ENCODE data around the gene EEF1G. TPM values are rescaled to one million over a fixed set of nuclear protein-coding genes. Genes with fewer than 3 reads are reported as not detected.
"Not testable (repeated sequence)": the region's sequence is repeated elsewhere in the genome, so short reads cannot be mapped to it uniquely, and the experiment has no call there.

Gene EEF1G
- total RNA-seq, 2 donors from 2014 or later: 1,622 to 2,023 TPM

DNA sequence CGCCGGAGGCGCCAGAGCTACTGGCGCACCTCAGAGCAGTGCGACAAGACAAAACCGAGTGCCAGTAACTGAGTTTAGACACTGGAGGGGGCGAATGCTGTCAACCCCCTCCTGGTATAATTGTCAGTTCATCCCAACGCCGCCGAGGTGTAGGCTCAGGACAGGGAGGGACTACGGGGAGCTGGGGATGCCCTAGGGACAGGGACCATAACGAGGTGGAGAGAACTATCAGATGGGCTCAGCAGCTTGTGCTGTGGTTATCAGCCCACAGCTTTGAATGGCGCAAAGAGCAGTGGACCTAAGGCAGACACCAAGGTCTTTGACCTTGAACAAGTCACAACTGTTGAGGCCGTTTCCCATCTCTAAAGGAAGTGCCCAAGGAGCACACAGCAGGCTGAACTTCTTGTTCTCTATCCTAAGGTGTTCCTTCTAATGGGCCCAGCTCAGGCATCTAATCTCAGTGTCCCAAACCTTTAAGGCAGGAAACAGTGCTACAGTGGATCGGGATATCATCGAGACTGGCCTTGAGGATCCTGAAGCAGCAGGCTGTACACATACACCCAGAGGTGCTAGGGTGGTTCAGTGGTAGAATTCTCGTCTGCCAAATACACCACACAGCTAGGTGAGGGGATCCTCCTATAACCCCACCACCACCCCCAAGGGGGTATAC, 18.6 kb upstream of the EEF1G start:
- peak overlapping the region; percentile 99 for H3K27ac Mint-ChIP-seq
- ATAC-seq (peak in 1 of 2 donors; percentile 2), DNase-seq (ENCODE audit: low spot score in 2 of 2) (no peak)
- peaks cover 32 to 34% of the 10 kb centered on the region in 2 donors for H3K36me3 Mint-ChIP-seq
- H3K9me3 Mint-ChIP-seq: no peaks in the 10 kb centered on the region

DNA sequence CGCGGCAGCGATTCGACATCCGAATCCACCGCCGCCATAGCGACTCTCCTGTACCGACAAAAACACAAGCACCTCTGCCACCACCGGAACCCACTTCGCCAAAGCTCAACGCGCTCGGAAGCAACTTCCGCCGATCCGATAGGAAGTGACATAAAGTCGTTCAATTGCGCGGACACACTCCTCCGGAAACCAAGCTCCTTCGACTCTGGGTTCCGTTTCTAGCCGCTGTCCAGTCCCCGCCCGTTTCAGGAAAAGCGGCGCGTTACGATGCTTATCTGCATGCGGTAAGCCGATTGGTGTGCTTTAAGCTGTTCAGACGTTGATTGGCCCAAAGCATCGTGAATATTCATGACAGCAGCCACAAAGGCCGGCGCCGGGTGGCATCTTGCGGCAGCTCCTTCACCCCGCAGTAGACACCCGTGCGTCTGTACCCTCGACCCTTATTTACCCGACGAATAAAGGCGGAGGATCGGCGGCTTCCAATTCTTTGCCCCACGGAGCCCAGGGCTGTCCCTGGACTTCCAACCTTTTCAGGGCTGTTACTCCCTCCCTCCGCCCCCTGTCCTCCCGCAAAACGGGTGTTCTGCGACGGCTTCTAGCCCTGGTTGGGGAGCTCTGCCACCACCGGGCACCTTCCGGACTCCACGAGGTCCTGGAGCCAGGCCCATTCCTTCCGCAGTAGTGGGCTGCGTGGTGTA, 17.9 kb upstream of the EEF1G start, which contains the start of gene TUT1:
TSS of gene TUT1 (minus strand) at position 76 of the 698 bp plus-strand sequence. CDS start at position 38, 38 bp downstream.
- Mint-ChIP-seq H3K36me3 (peaks cover 29 to 31% of the 10 kb centered on the region in 2 donors), H3K27ac (peak within 1 kb of the TSS; percentile 99), H3K9me3 (no peaks in the 10 kb centered on the region)
- peak; percentile 93 to 98 for DNase-seq (ENCODE audit: low spot score in 2 of 2)
- ATAC-seq: peak; percentile 87 to 90

DNA sequence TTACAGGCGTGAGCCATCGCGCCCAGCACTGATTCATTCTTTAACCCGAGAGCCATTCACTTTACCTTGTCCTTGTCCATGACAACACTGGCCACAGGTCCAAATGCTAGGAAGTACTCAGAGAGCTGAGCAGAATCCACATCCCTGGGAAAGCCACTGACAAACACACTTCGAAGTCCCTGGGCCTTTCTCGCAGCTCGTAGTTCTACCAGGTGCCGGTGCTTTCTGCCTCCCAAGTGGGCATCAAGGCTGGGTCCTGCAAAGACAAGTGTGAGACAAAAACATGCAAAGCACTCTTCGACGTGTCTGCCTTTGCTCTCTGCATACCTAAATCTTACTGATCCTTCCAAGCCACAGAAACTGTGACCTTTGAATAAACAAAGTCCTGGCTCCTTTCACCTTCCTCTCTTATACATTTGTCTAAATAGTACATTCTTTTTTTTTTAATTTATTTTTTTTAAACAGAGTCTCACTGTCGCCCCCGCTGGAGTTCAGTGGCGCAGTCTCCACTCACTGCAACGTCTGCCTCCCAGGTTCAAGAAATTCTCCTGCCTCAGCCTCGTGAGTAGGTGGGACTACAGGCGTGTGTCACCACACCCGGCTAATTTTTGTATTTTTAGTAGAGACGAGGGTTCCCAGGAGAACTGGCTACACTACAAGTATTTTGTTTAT, 15.4 kb upstream of the EEF1G start:
- no peaks in the 10 kb centered on the region for H3K9me3 Mint-ChIP-seq
- DNase-seq (ENCODE audit: low spot score in 2 of 2): peak in 1 of 2 donors; percentile 28
- ATAC-seq: no peak
- H3K27ac Mint-ChIP-seq: no peak overlapping the region
- peaks cover 10 to 23% of the 10 kb centered on the region in 2 donors for H3K36me3 Mint-ChIP-seq

DNA sequence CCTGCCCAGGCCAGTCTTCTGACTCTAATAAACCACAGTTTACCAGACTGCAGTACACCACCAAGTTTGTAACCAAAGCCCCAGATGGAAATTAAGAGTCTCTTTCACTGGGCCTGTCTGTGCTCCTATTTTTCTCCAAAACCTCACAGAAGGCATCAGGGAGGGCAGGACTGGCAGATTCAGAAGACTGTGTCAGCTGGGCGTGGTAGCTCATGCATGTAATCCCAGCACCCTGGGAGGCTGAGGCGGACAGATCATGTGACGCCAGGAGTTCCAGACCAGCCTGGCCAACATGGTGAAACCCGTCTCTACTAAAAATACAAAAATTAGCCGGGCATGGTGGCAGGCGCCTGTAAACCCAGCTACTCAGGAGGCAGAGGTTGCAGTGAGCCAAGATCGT, 11.7 kb upstream of the EEF1G start:
- not testable (repeated sequence) for H3K36me3 Mint-ChIP-seq

DNA sequence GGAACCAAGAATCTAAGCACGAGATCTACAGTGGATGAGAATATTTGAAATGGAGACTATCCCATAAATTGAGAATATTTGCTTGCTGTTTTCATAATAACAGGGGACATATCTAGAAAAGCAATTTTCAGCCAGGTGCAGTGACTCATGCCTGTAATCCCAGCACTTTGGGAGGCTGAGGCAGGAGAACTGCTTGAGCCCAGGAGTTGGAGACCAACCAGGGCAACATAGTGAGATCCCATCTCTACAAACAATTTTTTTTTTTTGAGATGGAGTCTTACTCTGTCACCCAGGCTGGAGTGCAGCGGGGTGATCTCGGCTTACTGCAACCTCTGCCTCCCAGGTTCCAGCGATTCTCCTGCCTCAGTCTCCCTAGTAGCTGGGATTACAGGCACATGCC, 8.0 kb upstream of the EEF1G start:
- H3K9me3 Mint-ChIP-seq; DNase-seq (ENCODE audit: low spot score in 2 of 2); ATAC-seq; H3K27ac Mint-ChIP-seq; H3K36me3 Mint-ChIP-seq: not testable (repeated sequence)

More for the DNA sequence above, 11.7 kb upstream of the EEF1G start:
- not testable (repeated sequence) for DNase-seq (ENCODE audit: low spot score in 2 of 2); H3K9me3 Mint-ChIP-seq; ATAC-seq; H3K27ac Mint-ChIP-seq

DNA sequence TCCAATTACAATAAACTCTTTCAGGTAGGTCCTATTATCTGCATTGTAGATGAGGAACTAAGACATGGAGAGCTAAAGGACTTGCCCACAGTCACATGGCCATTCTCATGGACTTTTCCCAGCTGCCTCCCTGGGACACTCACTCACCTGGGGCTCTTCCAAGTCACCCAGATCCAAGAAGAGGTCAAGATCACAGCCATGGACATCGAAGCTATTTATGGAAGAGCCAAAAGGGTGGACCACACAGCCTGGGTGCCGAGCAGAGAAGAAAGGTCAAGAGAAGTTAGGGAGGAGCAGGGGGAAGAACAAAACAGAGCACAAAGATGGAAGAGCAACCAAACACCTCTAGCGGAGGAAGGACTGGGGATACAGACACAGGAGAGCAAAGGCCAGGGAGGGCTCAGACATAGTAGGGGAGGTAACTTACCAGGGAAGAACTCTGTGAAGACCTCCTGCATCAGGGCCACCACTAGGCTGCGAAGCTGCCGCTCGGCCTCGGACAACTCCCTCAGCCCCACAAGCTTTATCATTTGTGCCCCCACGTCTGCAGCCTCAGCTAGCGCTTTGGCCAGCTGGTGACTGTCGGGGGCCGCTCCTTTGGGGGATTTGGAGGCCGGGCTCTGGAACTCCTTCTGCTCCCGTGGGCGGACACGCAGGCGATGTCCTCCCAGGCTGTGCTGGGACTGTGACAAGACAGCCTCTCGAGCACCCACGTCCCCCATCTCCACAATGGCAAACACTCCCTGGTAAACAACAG, 7.4 kb upstream of the EEF1G start:
- Mint-ChIP-seq H3K9me3 (no peaks in the 10 kb centered on the region), H3K27ac (peak overlapping the region; percentile 9 to 82), H3K36me3 (peaks cover 0 to 5% of the 10 kb centered on the region in 2 donors)
- DNase-seq (ENCODE audit: low spot score in 2 of 2) (no peak), ATAC-seq (no peak)

DNA sequence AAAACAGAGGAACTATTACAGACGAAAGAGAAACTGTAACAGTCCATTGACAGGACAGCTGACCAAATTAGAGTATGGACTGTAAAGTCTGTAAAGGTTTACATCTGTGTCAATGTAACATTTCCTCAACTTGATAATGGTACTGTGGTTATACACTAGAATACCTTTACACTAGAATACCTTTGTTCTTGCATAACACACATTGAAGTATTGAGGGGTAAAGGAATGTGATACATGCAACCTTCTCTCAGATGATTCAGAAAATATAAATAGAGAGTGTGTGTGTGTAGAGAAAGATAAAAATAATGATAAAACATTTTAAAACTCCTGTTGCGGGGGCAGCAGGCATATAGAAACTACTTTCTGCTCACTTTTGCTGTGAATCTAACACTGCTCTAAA, 5.6 kb upstream of the EEF1G start:
- ATAC-seq (no peak), DNase-seq (ENCODE audit: low spot score in 2 of 2) (no peak)
- Mint-ChIP-seq H3K27ac (no peak overlapping the region), H3K36me3 (peaks cover 11 to 14% of the 10 kb centered on the region in 2 donors), H3K9me3 (no peaks in the 10 kb centered on the region)

DNA sequence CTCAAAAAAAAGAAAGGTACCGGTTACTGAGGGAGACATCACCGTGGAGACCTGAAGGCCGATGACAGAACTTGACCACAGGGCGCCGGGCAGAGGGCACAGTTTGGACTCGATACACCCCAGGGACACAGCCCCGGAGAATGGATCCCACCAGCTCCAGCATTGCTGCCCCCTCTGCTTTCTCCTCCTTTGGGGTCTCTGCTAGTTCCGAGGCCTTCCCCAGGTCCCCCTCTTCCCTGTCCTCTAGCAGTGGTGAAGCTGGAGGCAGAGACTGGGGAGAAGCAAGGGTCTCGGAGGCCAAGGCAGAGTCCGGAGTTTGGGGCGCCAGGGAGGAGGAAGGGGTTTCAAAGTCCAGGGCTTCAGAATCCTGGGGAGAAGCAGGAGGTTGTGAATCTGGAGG, 4.8 kb upstream of the EEF1G start:
- peak overlapping the region in 1 of 2 donors; percentile 44 for H3K27ac Mint-ChIP-seq
- no peak for ATAC-seq
- no peak for DNase-seq (ENCODE audit: low spot score in 2 of 2)
- H3K36me3 Mint-ChIP-seq: peaks cover 16 to 21% of the 10 kb centered on the region in 2 donors
- H3K9me3 Mint-ChIP-seq: no peaks in the 10 kb centered on the region

DNA sequence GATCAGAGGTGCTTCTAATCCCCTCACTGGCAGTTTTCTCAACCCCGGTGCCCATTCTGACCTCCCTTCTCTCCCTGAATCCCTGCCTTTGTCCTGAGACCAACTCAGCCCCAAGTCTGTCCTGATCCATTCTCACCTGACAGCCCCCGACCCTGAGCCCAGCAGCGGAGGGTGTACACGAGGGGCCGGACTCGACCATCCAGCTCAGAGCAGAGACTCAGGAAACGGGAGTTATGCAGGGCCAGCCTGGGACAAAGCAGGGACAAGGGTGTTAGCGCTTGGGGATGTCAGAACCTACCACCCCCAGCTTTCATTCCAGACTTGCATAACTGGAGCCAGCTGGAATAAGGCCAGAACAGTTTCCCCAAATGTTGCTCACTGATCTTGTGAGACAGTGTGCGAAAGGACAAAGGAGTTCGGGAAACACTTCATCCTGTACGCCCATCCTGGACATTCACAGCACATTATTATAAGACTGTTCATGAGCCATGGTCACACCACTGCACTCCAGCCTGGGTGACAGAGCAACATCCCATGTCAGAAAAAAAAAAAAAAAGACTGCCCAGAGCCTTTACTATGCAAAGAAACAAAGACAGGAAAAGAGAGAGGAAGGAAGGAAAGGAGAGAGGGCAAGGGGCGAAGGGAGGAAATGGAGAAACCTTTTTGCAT, 3.5 kb upstream of the EEF1G start:
- no peaks in the 10 kb centered on the region for H3K9me3 Mint-ChIP-seq
- ATAC-seq (no peak), DNase-seq (ENCODE audit: low spot score in 2 of 2) (no peak)
- peak overlapping the region in 1 of 2 donors; percentile 82 for H3K27ac Mint-ChIP-seq
- peaks cover 27 to 34% of the 10 kb centered on the region in 2 donors for H3K36me3 Mint-ChIP-seq

DNA sequence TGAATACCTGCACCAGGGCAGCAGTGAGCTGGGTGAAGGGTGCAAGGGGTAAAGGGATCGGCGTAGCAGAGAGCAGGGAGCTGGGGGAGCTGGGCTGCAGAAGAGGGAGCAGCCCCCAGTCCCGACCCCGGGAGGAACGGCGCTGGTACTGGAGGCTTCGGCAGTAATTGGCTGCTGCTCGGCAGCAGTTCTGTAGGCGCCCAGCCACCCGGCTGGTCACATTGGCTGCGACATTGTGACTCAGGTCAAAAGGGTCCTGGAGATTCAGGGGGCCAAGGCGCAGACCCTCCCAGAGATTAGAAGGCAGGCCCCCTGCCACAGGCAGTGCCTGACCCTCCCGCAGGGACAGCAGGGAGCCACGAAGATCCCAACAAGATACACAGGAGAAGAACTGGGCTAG, 2.1 kb upstream of the EEF1G start:
- DNase-seq (ENCODE audit: low spot score in 2 of 2) (no peak), ATAC-seq (no peak)
- Mint-ChIP-seq H3K36me3 (peaks cover 40 to 48% of the 10 kb centered on the region in 2 donors), H3K27ac (peak overlapping the region; percentile 99 to 100), H3K9me3 (no peaks in the 10 kb centered on the region)

DNA sequence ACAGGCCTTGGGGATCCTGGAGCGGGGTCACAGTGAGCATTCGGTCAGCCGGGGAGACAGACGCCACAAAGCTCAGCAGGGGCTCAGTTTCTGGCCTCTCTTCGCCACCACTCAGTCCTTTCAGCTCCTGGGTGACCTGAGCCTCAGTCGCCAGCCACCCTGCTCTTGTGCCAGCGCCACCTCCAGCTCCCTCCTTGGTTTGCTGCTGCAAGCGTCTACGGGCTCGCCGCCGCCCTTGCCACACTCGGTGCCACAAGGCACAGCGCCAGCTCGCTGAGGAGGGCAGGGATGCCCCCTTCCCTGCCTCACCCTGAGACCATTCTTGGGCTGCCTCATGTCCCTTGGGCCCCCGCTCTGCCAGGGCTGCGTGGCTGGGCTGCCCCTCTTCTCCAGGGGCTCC, 1.5 kb upstream of the EEF1G start:
- H3K36me3 Mint-ChIP-seq: peaks cover 47 to 51% of the 10 kb centered on the region in 2 donors
- H3K9me3 Mint-ChIP-seq: no peaks in the 10 kb centered on the region
- ATAC-seq (no peak), DNase-seq (ENCODE audit: low spot score in 2 of 2) (no peak)
- H3K27ac Mint-ChIP-seq: peak overlapping the region; percentile 99 to 100

DNA sequence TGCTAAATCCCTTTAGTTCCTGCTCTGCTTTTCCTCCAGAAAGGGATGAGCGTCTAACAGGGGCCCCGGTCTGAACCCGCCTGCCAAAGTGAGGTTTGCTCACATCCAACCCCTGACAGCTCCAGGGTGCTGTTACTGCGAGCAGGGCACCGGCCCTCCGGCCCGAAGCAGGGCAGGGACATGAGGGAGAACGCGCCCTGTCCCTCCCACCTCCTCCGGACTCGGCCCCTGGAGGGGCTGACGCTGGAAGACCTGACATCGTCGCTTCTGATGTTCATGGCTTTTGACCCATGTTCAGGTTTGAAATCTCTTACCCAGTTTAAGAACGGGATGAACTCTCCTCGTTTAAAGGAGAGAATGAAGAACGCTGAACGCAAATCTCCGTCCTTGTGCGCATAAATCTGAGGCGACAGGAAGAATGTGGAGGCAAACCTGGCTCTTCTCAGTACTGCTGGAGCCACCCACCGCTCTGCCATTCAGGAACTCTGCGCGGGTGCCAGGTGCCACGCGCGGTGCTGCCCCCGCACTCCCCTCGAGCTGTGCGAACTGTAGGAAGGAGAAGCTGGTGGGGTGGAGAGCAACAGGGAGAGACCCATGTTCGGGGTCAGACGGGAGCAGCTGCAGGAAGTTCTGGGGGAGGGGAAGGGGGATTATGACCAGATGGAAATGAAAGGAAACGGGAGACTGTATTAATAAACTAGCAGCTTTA, 826 bp upstream of the EEF1G start:
- ATAC-seq (peak; percentile 12 to 28), DNase-seq (ENCODE audit: low spot score in 2 of 2) (no peak)
- Mint-ChIP-seq H3K9me3 (no peaks in the 10 kb centered on the region), H3K27ac (peak overlapping the region; percentile 99 to 100), H3K36me3 (peaks cover 51 to 54% of the 10 kb centered on the region in 2 donors)

DNA sequence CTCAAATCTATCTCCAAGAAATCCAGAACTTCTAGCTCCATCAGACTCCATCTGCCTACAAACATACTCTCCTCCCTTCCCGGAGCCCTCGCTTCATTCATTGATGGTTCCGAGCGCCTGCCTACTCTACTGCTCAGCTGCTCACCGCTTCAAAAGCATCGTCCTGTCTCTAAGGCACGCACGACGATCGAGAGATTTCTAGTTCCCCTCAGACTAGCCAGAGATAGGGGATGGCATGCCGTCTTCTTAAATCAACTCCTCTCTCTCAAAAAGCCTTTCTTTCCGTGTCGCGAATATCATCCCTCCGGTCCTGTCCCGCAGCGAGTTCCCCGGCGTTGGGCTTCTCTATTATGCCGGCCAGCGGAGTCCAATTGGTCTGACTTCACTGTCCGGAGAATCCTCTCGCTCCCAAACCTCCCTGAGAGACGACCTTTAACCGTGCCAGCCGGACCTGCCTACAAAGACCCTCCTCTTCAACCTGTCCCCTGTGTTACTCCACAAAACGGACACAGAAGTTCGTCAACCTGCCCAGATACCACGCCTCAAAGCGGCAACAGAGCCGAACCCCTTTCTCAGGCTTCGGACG, 592 bp downstream of the EEF1G start:
- H3K27ac Mint-ChIP-seq: peak overlapping the region; percentile 99 to 100
- H3K36me3 Mint-ChIP-seq: peaks cover 51 to 60% of the 10 kb centered on the region in 2 donors
- no peaks in the 10 kb centered on the region for H3K9me3 Mint-ChIP-seq
- no peak for ATAC-seq
- DNase-seq (ENCODE audit: low spot score in 2 of 2): no peak

DNA sequence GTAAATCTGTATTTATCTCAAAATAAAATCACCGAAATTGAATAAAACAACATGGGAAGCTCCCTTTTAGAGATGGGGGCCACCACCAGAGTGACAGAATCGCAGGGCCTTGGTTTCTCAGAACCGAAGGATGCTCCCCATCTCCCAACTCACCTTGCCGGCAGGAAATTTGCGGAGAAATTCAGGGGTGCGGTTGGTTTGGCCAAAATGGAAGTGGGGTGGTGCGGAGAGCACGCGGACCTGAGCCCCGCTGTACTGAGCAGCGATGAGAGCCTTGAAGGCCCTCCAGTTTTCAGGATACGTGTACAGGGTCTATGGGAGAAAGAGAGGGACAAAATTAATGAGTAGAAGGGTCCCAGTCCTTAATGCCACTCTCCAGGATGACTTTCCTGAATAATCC, 1.3 kb downstream of the EEF1G start:
- Mint-ChIP-seq H3K9me3 (no peaks in the 10 kb centered on the region), H3K27ac (peak overlapping the region; percentile 99 to 100), H3K36me3 (peaks cover 53 to 63% of the 10 kb centered on the region in 2 donors)
- ATAC-seq: no peak
- no peak for DNase-seq (ENCODE audit: low spot score in 2 of 2)

DNA sequence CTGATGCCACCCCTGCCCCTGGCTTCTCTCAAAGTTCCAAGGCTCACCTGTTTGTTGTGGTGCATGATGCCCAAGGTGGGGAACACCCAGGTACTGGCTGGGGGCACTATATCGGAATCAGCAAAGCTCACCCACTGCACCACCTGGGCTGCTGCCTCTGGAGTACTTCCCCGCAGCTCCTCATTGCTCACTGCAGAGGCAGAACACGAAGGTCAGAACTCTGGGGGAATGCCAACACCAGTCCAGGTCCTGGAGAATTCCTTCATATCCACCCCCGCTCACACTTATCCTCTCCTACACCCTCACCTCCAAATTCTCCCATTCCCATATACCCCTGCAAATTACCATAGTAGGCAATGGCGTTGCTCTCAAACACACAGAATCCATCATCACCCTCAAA, 2.2 kb downstream of the EEF1G start:
- H3K9me3 Mint-ChIP-seq; ATAC-seq; DNase-seq (ENCODE audit: low spot score in 2 of 2): not testable (repeated sequence)
- H3K27ac Mint-ChIP-seq: peak overlapping the region; percentile 93 to 99
- H3K36me3 Mint-ChIP-seq: peaks cover 62 to 73% of the 10 kb centered on the region in 2 donors
